K562 (cell line): Measurements from ENCODE around the gene PLEKHG4B. TPM values are rescaled to one million over a fixed set of nuclear protein-coding genes. Genes with fewer than 3 reads are reported as not detected.

Source experiments
- ATAC-seq: fragments of 200-7000 bp; cut with Tn5 transposase; 3 replicates; pipeline ENCODE4 v1.9.1; 2020; ENCODE audit warnings: moderate library complexity
- BruUV-seq: library from RNA; stranded (reverse); fragments of 400-500 nt; replicated peaks from 2 replicates; lab custom pipeline; 2021; lab: Mats Ljungman, UMichigan
- CTCF ChIA-PET: fragments of 300-600 bp; formaldehyde crosslinking; extraction: SDS; loops from one replicate; lab custom pipeline; 2021; ENCODE audit warnings: low intra/inter-chr PET ratio; lab: Yijun Ruan, JAX
- POLR2A ChIA-PET: fragments of 300-600, 350-650 bp; sonication (Branson Sonifier 250); formaldehyde crosslinking; extraction: SDS; loops from one replicate; lab custom pipeline; 2021; ENCODE audit warnings: antibody characterized with exemption, inconsistent platforms; lab: Yijun Ruan, JAX
- DNase-seq, 4 experiments: peaks; one replicate each; pipeline versions ENCODE4 v3.0.0 to v3.0.0-alpha.2; 2011 to 2018; ENCODE audit warnings: low spot score in 3 of 4, mixed read lengths in 3 of 4; ENCODE audit errors: extremely low read depth in 1 of 4
- FAIRE-seq: peaks from 2 replicates; lab custom pipeline; 2011; peaks lifted over from hg19 to GRCh38; lab: Jason Lieb, UNC
- H2AFZ ChIP-seq: 2 replicates; pipeline ENCODE4 v1.6.0; 2011; ENCODE audit warnings: low read depth, low read length, control low read depth, inconsistent platforms
- H3K27ac ChIP-seq: fragments of 200-600 bp; 3 replicates; pipeline ENCODE4 v1.8.0; 2011; ENCODE audit warnings: low read depth, mild to moderate bottlenecking, control low read depth, inconsistent platforms, low read length, moderate library complexity, mixed read lengths; ENCODE audit errors: extremely low read depth
- H3K27me3 ChIP-seq, 2 experiments: fragments of 300-600 bp in 1 of 2; 2 replicates in 1 of 2; 3 replicates in 1 of 2; pipeline versions ENCODE4 v1.6.0 to v1.8.0; 2011; ENCODE audit warnings: inconsistent platforms in 2 of 2, low read length in 2 of 2, mild to moderate bottlenecking in 1 of 2, mixed read lengths in 1 of 2, moderate library complexity in 1 of 2; ENCODE audit not compliant: control insufficient read depth in 2 of 2, insufficient read depth in 2 of 2
- H3K36me3 ChIP-seq: fragments of 300-600 bp; 3 replicates; pipeline ENCODE4 v1.8.0; 2011; ENCODE audit warnings: mild to moderate bottlenecking, low read length, inconsistent platforms; ENCODE audit not compliant: control insufficient read depth, insufficient read depth
- H3K4me1 ChIP-seq, 2 experiments: fragments of 200-600 bp in 1 of 2; replicated peaks in 1 of 2; 2 replicates in 1 of 2; 3 replicates in 1 of 2; pipeline versions ENCODE4 v1.5.1 to v1.8.0; 2011; ENCODE audit warnings: inconsistent platforms in 2 of 2, low read length in 2 of 2, mild to moderate bottlenecking in 1 of 2, mixed read lengths in 1 of 2, moderate library complexity in 1 of 2; ENCODE audit not compliant: control insufficient read depth in 2 of 2, insufficient read depth in 2 of 2
- H3K4me2 ChIP-seq: 2 replicates; pipeline ENCODE4 v1.6.1; 2011; ENCODE audit warnings: low read length, control low read depth, inconsistent platforms, mixed read lengths; ENCODE audit not compliant: insufficient read depth
- H3K4me3 ChIP-seq: fragments of 200-600 bp; sonication (generic), shearing (Covaris generic); 2 replicates; pipeline ENCODE4 v1.5.1; 2016; ENCODE audit warnings: control low read depth, inconsistent platforms
- H3K79me2 ChIP-seq: fragments of 200-600 bp; 3 replicates; pipeline ENCODE4 v1.8.0; 2011; ENCODE audit warnings: low read length, inconsistent platforms; ENCODE audit not compliant: control insufficient read depth, insufficient read depth
- H3K9ac ChIP-seq, 2 experiments: 2 replicates each; pipeline versions ENCODE4 v1.6.0 to v1.6.1; 2011; ENCODE audit warnings: low read depth in 2 of 2, low read length in 2 of 2, control low read depth in 1 of 2, inconsistent platforms in 1 of 2, mild to moderate bottlenecking in 1 of 2, mixed read lengths in 1 of 2; ENCODE audit not compliant: insufficient read depth in 1 of 2
- H3K9me1 ChIP-seq: one replicate; pipeline ENCODE4 v1.6.0; 2011; ENCODE audit warnings: inconsistent platforms, mild to moderate bottlenecking, low read length, moderate library complexity; ENCODE audit not compliant: control insufficient read depth, insufficient read depth
- H3K9me3 ChIP-seq: replicated peaks from 2 replicates; pipeline ENCODE4 v1.5.1; 2011; ENCODE audit warnings: low read depth, low read length, inconsistent platforms; ENCODE audit not compliant: control insufficient read depth, insufficient read depth
- H4K20me1 ChIP-seq: replicated peaks from 2 replicates; pipeline ENCODE4 v1.6.1; 2011; ENCODE audit warnings: low read length, inconsistent platforms, mixed read lengths; ENCODE audit not compliant: control insufficient read depth, insufficient read depth
- CEBPG ChIP-seq, 3 experiments: fragments of 200-800 bp in 1 of 3; sonication (Bioruptor generic) in 1 of 3; sonication (generic) in 1 of 3; formaldehyde crosslinking in 1 of 3; IDR thresholded peaks in 2 of 3; conservative IDR thresholded peaks in 1 of 3; 2 replicates each; pipeline versions ENCODE4 v1.6.1 to v1.8.0; 2016 to 2022; ENCODE audit warnings: missing compliant biosample characterization in 2 of 3, missing genetic modification characterization in 2 of 3, mild to moderate bottlenecking in 1 of 3, missing genetic modification reagents in 1 of 3
- WGBS: fragments of 100-300 bp; shearing (Covaris generic); methylation state at CpG from one replicate; pipeline ENCODE4 v1.1.6; 2016; ENCODE audit warnings: low coverage, mixed read lengths; ENCODE audit not compliant: insufficient coverage; ENCODE audit errors: missing lambda C conversion rate; 5-methylcytosine and 5-hydroxymethylcytosine counted together
- in situ Hi-C: fragments of 300-500 bp; cut with MboI; formaldehyde crosslinking; loops from 4 replicates; pipeline ENCODE4 v1.15.0; 2018; ENCODE audit warnings: inconsistent platforms, mixed read lengths
- intact Hi-C: fragments of 100-400 bp; cut with micrococcal nuclease; formaldehyde crosslinking; loops from 2 replicates; pipeline ENCODE4 v1.14.2; 2022
- polyA plus RNA-seq, 8 experiments: library from polyadenylated mRNA; depleted of rRNA in 4 of 8; stranded (reverse) in 5 of 8; unstranded in 3 of 8; fragments of >200 nt; fragmentation: Nextera tagmentation in 2 of 8; fragmentation: Illumina TruSeq in 1 of 8; extraction: Ambion mirVana in 2 of 8; extraction: Trizol in 1 of 8; gene quantifications; 2 replicates each; pipeline versions ENCODE4 v1.2.1 to v1.2.3, GENCODE V29; 2011 to 2014; ENCODE audit warnings: inconsistent platforms in 1 of 8, missing spikeins in 1 of 8
- total RNA-seq, 7 experiments: library from RNA; depleted of rRNA in 6 of 7; stranded (reverse); fragments of >200 nt in 6 of 7; fragmentation: Illumina TruSeq in 2 of 7; extraction: Trizol in 2 of 7; gene quantifications; 2 replicates each; pipeline versions ENCODE4 v1.2.1 to v1.2.3, GENCODE V29; 2011 to 2021; ENCODE audit warnings: low replicate concordance in 1 of 7
- TF ChIP-seq, protein P1 (sequence below): fragments of 200-400 bp; formaldehyde crosslinking; IDR thresholded peaks from 2 replicates; pipeline ENCODE4 v1.6.1; 2017; ENCODE audit warnings: mild to moderate bottlenecking, low read depth, low read length, moderate library complexity
- TF ChIP-seq, protein P2 (sequence below): fragments of 450-650 bp; IDR thresholded peaks from 2 replicates; pipeline ENCODE4 v1.6.1; 2016

PLEKHG4B gene
- total and polyA plus RNA-seq, 9 of the 15 experiments (the other 6 are each of a cell fraction or from before 2014, with no cell fraction given), result 0.02 TPM; not detected in 8

DNA sequence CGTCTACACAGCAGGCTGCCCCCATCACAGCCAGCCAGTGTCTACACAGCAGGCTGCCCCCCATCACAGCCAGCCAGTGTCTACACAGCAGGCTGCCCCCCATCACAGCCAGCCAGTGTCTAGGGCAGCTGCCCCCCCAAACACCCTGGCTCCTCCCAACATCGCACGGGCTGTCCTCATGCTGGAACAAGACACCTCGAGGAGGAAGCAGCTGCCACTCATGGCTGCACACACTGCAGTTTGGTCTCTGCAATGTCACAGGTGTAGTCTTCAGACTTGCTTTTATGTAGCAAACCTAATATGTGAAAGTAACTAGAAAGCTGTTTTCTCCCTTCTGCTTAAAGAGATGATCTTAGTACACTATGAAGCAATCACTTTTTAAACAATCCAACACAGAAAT is 109.0 kb downstream of the PLEKHG4B start:
- H3K79me2 ChIP-seq, result peaks cover 1% of the 10 kb centered on the region; the same call in 1 of the 3 replicates
- no peaks in the 10 kb centered on the region; the same call in 1 of the 2 replicates for H4K20me1 ChIP-seq
- ATAC-seq (no peak), DNase-seq (no peak), FAIRE-seq (no peak)
- BruUV-seq, result no TSS peak
- H3K27ac ChIP-seq, result no peak overlapping the region
- no peak overlapping the region for H3K4me3 ChIP-seq
- ChIA-PET CTCF (no interaction called here), POLR2A (interaction anchor here (1.0 kb wide), 1 partner anchor 12 kb away, joined by 3 read pairs; no protein-coding TSS in a partner anchor)
- H3K27me3 ChIP-seq, result no peaks in the 10 kb centered on the region
- peaks cover 2 to 26% of the 10 kb centered on the region in 2 experiments; a peak in 3 of 5 replicates for H3K4me1 ChIP-seq
- WGBS, result 20% methylated on average over 4 of the region's 4 CpGs
- no peak overlapping the region for H3K4me2 ChIP-seq
- intact Hi-C loops, result no loop called here
- no peaks in the 10 kb centered on the region for H3K9me1 ChIP-seq
- in situ Hi-C loops, result no loop called here
- H3K9ac ChIP-seq, result no peak overlapping the region
- no peaks in the 10 kb centered on the region for H3K9me3 ChIP-seq
- no peak overlapping the region for H2AFZ ChIP-seq
- TF ChIP-seq, protein P1, sequence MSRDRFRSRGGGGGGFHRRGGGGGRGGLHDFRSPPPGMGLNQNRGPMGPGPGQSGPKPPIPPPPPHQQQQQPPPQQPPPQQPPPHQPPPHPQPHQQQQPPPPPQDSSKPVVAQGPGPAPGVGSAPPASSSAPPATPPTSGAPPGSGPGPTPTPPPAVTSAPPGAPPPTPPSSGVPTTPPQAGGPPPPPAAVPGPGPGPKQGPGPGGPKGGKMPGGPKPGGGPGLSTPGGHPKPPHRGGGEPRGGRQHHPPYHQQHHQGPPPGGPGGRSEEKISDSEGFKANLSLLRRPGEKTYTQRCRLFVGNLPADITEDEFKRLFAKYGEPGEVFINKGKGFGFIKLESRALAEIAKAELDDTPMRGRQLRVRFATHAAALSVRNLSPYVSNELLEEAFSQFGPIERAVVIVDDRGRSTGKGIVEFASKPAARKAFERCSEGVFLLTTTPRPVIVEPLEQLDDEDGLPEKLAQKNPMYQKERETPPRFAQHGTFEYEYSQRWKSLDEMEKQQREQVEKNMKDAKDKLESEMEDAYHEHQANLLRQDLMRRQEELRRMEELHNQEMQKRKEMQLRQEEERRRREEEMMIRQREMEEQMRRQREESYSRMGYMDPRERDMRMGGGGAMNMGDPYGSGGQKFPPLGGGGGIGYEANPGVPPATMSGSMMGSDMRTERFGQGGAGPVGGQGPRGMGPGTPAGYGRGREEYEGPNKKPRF, result no peak
- TF ChIP-seq, protein P2, sequence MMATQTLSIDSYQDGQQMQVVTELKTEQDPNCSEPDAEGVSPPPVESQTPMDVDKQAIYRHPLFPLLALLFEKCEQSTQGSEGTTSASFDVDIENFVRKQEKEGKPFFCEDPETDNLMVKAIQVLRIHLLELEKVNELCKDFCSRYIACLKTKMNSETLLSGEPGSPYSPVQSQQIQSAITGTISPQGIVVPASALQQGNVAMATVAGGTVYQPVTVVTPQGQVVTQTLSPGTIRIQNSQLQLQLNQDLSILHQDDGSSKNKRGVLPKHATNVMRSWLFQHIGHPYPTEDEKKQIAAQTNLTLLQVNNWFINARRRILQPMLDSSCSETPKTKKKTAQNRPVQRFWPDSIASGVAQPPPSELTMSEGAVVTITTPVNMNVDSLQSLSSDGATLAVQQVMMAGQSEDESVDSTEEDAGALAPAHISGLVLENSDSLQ, result peak; percentile 35; the same call in 1 of the 2 replicates
- TF ChIP-seq CEBPG (CRISPR knock-in tag; IDR thresholded peaks at IDR 0.05), result no peak
- TF ChIP-seq CEBPG (tag; conservative IDR thresholded peaks at IDR 0.05 in 1 of 2, IDR thresholded peaks at IDR 0.05 in 1 of 2), result 0 out of 4 replicates have a peak, but pooled peaks of 1 of the 2 experiments have one; percentile 18
- TF ChIP-seq, all 486 proteins: peak for 2
- H3K36me3 ChIP-seq, result peaks cover 27% of the 10 kb centered on the region
